HG03378 (cell line): ENCODE results near the gene PAK6.

Experiments
- ATAC-seq: cut with Tn5 transposase; IDR thresholded peaks from one replicate; pipeline ENCODE4 v1.9.1; 2021; ENCODE audit warnings: mild to moderate bottlenecking, moderate library complexity; ENCODE audit not compliant: unreplicated experiment

PAK6 gene

GRCh38 chr15:40290918-40291574 lies 52.2 kb downstream of the PAK6 start:
- no peak for ATAC-seq

DNA sequence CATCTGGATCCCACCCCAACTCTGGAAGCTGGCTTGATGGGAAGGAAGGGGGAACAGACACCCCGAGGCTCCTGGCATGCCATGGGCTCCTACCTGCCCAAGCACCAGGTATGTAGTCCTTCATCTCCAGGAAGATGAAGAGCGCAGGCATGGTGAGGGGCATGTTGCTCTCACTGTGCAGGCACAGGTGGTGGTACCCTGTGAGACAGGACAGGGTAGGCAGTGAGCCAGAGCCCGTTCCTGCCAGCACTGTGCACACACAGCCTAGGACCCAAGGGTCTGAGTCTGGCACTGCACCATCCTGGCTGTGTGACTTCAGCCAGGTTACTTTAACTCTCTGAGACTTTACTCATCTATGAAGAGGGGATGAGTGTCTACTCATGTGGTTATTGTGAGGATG lies 53.4 kb downstream of the PAK6 start:
- no peak for ATAC-seq

DNA sequence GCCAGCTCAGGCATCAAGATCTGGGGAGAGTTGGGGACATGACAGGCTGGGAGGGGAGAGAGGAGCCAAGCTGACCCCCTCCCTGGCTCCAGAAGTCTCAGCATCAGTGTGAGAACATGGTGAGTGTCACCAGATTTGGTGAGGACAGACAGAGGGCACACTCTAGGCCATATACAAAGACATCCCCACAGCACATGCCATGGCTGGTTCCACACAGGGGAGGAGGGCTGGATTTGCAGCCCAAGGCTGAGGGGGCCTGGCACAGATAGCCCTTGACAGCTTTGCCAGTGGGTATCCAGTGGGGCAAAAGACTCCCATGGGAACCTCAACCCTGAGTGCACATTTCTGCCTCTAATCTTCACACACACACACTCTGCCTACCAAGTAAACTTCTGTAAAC lies 54.1 kb downstream of the PAK6 start:
- ATAC-seq = no peak

- ATAC-seq = no peak
Observed at GRCh38 chr15:40293905-40294895, 55.3 kb downstream of the PAK6 start.

DNA sequence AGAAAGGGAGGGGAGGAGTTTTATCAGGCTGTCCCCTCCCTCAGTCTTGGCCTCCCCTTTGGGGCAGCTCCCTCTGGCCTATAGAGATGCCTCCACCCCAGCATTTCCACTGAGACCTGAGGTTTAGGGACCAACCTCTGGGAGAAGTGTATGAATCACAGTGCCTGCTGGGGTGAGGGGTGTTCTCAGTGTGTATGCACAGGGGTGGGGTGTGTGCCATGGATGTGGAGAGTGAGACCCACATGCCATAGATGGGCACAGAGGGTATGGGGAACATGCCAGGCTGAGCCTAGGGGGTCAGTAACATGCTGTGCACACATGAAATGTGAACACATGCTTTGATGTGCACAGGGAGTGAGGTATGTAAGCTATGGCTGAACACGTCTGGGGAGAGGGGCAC lies 56.4 kb downstream of the PAK6 start:
- ATAC-seq = no peak

- no peak for ATAC-seq
Observed at GRCh38 chr15:40295877-40296560, 57.2 kb downstream of the PAK6 start.

DNA sequence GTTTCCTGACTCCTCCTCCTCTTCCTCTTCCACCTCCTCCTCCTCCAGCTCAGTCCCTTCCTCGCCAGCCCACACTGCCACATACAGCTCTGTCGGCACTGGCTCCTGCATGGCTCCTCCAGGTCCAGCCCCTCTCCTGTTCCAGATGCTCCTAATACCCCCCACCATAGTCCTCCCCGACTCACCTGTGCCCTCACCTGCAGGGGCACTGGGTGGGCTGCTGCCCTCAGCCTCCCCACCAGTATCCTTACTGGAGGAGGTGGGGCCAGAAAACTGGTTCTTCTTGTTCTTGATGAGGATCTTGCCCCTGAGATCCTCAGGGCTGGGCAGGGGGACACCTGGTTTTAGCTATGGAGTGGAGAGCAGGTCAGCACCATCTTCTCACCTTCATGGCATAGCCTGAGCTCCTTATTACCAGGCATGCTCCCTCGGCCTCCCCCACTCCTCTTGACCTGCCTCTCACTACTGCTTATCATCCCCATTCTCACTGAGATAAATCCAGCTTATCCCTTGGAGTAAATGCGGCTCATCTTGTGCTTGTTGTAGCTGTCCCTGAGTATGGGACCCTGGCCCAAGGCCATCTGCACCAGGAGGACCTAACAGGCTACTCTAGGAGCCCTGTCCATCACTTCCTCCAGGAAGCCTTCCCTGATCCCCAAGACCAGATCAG lies 57.8 kb downstream of the PAK6 start:
- ATAC-seq = no peak

DNA sequence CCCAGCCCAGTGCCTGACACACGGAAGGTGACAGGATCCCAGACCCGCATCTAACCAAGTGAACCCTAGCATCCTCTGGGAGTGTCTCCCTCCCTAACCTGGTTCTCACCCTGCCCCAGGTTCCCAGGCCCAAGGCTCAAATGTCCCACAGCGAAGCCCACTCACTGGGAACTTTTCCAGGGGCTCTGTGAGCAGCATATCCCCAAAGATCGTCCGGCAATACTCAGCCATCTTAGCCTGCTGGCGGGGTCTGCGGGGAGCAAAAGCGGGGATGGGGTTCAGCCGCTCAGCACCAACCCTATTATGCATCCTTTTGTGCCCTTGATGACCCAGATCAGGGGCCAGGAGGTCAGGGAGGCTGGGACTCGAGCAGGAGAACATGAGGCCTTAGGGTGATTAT lies 58.5 kb downstream of the PAK6 start:
- no peak for ATAC-seq

GRCh38 chr15:40298216-40298935 lies 59.5 kb downstream of the PAK6 start:
- ATAC-seq = no peak

GRCh38 chr15:40300367-40300766 lies 61.5 kb downstream of the PAK6 start:
- ATAC-seq = no peak

- no peak for ATAC-seq
Observed at GRCh38 chr15:40300771-40301170, 61.9 kb downstream of the PAK6 start.

DNA sequence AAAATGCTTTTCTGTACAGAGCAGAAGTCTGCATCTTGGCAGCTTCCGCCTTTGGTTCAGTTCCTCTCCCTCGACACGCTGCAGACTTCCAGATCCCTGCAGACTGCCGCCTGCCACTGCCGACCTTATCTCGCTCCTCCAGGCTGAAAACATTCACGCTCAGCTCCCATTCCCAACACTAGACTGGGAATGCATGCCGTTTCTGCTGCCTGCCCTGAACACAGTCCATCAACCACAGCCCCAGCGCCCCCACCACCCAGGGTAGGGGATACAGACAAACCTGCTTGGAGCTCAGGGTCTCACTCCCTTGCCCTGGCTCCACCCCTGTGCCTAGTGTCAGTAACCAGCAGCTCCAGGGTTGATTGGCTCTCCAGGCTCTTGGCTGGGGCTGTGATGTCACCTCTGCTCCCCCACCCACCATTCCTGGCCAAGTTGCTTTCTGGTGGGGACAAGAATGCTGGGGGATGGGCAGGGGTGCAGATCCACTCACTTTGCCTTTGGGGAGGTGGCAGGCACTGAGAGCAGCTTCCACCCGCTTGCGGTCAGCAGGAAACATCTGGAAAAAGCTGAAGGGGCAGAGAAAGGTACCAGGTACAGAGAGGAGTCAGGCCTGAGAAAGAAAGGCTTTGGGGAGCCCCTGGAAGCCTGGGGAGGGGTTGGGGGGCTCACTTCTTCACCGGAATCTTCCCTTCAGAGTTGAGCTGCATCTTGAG lies 62.8 kb downstream of the PAK6 start:
- no peak for ATAC-seq

- ATAC-seq = no peak
Observed at GRCh38 chr15:40302288-40302886, 63.5 kb downstream of the PAK6 start.

DNA sequence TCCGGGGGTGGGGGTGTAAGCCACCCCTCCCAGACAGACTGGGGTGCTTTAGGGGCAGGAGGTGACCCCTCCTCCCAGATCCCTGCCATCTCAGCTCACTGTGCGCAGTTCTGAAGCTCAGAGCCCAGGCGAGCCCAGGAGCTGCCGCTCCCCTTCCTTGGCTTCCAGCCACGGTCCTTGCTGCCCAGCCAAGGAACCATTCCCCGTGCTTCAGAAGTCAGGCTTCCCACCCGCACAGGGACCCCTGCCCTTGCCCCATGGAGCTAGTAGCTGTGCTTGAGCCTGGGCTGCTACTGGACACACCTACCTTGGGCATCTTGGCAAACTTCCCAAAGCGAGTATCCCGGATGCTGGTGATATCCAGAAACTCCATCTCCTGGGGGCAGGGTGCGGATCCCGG lies 64.1 kb downstream of the PAK6 start:
- ATAC-seq = no peak

DNA sequence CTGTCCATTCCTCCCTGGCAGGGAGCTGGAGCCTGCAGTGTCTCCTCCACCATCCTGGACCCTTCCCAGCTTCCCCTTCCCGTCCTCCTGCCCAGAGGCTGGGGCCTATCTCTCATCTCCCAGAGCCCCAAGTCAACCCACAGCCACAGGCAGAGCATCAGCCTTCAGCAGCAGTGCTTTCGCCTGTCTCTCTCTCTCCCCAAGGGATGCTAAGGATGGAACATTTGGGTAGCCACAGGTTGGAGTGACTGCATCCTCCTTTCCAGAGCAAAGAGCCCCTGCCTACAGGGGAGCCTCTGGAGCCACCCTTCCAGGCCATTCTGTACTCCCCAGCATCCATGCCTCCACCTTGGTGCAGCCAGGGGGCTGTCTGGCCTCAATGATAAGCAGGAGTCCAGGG lies 64.7 kb downstream of the PAK6 start:
- ATAC-seq = no peak

DNA sequence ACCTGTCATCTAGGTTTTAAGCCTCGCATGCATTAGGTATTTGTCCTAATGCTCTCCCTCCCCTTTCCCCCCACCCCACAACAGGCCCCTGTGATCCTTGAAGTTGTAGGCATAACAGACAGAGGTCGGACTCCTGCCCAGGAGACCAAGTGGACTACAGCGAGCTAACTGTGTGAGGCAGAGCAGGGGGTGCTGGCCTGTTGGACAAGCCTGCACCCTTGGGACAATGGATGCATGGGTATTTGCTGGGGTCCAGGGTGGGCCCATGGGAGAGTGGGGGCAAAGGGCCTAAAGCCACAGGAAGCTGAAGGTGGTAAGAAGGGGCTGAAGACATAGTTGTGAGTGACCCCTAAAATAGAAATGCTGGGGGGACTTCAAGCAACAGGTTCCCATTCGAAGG lies 66.4 kb downstream of the PAK6 start:
- ATAC-seq = no peak

DNA sequence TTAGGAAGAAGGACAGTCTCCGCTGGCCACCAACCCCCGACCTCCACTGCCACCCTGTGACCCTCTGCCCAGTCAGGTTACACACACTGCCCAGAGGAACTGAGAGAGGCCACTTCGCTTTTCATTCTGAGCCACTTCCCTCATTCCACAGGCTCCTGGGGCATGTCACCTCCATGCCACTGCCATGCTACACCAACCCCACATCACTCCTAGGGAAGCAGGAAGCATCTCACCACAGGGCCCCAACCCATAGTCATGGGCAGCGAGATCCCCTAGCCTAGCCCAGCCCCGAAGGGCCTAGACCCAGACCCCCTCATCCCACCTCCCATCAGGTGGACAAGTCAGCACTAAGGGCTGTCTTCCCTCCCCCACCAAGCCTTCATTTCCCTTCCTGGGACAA lies 67.5 kb downstream of the PAK6 start:
- no peak for ATAC-seq

DNA sequence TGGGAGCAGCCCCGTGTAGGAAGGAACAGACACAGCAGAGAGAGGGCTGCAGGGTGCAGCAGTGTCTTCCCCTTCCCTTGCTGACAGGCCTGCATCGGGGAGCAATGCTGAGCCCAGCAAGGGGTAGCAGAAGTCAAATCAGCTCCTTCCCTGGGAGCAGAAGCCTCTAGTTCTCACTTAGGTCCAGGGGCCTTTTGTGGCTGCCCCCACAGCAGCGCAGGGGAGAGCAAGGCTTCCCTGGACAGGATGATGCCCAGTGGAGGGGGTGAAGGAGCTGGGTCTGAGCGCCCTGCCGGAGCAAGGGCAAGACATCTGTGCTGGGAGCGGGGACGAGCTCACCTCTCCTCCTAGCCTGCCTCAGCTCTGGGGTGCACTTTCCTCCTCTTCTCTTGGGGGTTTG lies 68.0 kb downstream of the PAK6 start:
- ATAC-seq = no peak

DNA sequence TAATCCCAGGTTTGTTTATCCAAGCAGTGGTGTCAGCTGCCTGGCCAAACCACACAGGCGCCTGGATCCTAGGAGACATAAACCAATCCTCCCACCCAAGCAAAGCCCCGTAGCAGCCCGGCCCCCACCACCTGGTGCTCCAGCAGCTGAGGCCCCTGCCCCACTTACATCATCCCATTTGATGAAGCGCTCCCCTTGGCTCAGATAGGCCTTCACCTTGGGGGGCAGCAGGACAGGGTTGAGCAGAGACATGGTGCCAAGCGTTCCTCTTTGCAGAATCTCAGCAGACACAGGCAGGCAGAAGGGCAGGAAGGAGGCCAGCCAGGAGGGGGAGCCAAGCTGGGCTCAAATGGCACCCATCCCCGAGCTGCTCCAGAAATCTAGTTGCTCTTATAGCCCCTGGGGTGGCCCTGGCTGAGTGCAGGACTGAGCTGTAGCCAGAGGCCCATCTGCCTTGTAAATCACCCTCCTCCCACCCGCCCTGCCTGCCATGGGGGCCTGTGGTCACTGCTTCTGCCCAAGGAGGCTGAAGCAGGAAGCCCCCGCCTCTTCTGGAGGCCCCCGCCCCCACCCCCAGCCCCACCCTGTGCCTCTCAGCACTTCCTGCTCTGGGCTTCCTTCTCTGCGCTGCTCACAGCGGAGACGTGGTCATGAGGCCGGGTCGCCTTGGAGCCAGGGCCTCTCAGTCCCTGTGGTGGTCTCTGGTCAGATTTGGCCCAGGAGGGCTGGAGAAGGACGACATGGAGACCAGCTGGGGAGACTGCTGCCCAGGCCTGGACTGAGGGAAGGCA lies 68.8 kb downstream of the PAK6 start, which contains the start of gene PLCB2:
TSS of gene PLCB2 (minus strand) at position 515 of the 791 bp plus-strand sequence. CDS start at position 252, 263 bp downstream.
- ATAC-seq = peak; percentile 48
